Retinal pigment epithelial cell (primary cell): Measurements from ENCODE around the gene SUCO.

Experiments
- DNase-seq: peaks from one replicate; pipeline ENCODE4 v3.0.0-alpha.2; 2010; ENCODE audit warnings: low read depth
- H3K4me3 ChIP-seq: 2 replicates; pipeline ENCODE4 v1.5.1; 2011; ENCODE audit warnings: mild to moderate bottlenecking, low read length, control low read depth, moderate library complexity
- TF ChIP-seq, protein P1 (sequence below): conservative IDR thresholded peaks from 2 replicates; pipeline ENCODE4 v1.5.1; 2011; ENCODE audit warnings: low read depth, low read length, control low read depth, inconsistent platforms

The SUCO gene

DNA sequence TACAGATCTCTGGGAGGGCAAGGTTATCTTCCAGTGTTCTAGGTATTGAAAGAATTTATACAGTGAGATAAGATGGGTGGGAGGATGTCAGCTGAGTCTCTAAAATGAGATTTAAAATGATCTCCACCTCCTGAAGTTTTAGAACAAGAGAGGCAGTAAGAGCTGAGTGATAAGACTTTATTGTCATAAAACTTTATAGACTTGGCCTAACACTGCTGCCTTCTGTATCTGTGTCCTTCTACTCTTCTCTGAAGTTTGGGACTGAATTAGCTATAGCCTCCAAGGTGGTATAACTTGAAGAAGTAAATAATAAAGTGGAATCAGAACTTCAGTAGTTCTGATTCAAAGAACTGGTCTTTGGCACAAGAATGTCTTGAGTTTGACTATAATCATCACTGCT is 48.3 kb downstream of the SUCO start:
- TF ChIP-seq, protein P1, sequence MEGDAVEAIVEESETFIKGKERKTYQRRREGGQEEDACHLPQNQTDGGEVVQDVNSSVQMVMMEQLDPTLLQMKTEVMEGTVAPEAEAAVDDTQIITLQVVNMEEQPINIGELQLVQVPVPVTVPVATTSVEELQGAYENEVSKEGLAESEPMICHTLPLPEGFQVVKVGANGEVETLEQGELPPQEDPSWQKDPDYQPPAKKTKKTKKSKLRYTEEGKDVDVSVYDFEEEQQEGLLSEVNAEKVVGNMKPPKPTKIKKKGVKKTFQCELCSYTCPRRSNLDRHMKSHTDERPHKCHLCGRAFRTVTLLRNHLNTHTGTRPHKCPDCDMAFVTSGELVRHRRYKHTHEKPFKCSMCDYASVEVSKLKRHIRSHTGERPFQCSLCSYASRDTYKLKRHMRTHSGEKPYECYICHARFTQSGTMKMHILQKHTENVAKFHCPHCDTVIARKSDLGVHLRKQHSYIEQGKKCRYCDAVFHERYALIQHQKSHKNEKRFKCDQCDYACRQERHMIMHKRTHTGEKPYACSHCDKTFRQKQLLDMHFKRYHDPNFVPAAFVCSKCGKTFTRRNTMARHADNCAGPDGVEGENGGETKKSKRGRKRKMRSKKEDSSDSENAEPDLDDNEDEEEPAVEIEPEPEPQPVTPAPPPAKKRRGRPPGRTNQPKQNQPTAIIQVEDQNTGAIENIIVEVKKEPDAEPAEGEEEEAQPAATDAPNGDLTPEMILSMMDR, result no peak
- H3K4me3 ChIP-seq, result no peak overlapping the region
- no peak for DNase-seq

DNA sequence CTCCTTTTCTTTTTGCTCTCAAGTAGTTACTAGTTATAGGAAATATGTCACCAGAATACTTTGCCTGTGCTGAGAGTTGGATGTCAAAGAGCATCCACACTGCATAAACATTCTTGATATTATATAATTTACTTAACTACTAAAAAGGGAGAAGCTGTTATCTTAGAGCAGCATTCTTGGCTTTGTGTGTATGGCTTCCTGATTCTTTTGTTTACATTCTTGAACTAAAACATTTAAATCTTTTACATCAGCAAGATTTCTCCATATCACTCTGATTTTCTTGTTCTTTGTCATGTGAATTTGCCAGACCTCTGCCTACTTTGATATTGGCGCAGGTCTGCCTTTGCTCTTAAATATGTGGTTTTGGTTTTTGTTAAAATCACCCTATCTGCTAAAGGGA is 48.8 kb downstream of the SUCO start:
- DNase-seq, result no peak
- TF ChIP-seq, protein P1, result no peak
- no peak overlapping the region for H3K4me3 ChIP-seq

DNA sequence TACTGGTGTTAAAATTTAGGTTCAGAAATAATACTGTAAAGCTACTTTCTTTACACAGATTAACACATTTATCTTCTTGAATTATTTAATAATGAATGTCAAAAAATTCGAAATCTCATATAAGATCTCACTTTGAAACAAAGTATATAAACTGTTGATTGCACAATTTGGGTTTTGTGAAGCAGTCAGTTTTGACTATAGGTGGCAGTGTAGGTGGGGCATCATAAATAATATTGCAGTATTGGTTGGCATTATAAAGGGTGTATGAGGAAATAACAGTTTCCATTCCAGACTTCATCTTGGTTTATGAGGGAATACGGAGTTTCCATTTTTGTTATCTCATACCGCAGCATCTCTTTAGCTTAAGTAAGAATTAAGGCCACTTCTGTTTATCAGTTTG is 49.9 kb downstream of the SUCO start:
- DNase-seq, result no peak
- TF ChIP-seq, protein P1, result peak; percentile 29
- H3K4me3 ChIP-seq, result no peak overlapping the region

DNA sequence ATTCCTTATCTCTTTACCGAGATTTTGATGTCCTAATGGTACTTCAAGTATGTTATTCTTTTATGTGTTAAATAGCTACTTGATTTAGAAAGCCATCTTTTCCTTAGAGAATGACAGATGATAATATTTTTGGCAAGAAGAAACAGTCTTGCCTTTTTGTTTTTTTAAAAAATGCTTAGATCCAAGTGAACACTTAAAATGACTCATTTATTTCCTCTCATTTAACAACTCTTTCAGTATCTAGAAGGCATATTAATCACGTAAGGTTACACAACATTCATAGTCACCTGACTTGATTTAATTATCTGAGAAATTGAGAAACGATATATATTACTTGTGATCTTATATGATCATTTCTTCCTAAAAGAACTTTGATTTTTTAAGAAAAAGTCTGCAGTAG is 52.4 kb downstream of the SUCO start:
- no peak for DNase-seq
- TF ChIP-seq, protein P1, result no peak

DNA sequence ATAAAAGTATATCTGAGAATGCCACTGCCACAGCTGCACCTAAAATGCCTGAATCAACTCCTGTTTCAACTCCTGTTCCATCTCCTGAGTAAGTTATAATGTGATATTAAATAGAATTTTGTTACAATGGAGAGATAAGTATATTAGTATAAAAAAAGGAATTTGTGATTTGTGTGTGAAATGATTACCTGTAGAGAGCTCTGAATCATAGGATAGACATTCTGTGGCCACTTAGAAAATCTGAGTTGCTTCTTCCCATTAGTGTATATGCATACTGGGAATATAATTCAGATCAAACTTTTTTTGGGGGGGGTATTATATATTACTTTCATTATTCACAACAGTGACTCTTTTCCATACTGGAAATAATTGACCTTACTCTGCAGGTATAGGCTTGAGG is 52.9 kb downstream of the SUCO start:
- DNase-seq, result no peak
- TF ChIP-seq, protein P1, result no peak
- no peak overlapping the region for H3K4me3 ChIP-seq

More for the DNA sequence above, 52.4 kb downstream of the SUCO start:
- H3K4me3 ChIP-seq, result no peak overlapping the region

DNA sequence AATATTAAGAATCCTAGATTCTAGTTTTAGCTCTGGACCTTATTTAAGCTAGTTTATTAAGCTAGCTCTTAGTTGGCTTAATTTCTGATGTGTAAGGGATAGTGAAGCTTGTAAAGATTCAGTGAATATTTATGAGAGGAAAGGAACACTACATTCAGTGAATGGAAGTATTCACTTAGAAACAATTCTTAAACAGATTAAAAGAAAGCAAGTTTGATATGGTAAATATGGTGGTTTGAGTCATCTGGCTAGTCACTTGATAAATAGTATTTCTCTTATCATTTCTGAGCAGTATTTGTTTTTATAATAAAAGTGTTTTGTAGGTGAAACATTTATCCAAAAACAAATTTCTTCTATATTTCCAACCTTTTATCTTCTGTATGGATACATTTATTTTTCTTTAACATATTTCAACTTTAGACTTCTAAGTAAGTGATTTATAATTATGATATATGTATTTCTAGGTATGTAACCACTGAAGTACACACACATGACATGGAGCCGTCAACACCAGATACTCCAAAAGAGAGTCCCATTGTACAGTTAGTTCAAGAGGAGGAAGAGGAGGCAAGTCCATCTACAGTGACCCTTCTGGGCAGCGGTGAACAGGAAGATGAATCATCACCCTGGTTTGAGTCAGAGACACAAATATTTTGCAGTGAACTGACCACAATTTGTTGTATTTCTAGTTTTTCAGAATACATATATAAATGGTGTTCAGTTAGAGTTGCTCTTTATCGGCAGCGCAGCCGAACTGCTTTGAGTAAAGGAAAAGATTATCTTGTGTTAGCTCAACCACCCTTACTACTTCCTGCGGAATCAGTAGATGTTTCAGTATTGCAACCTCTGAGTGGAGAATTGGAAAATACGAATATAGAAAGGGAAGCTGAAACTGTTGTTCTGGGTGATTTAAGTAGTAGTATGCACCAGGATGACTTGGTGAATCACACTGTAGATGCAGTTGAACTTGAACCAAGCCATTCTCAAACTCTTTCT is 55.6 kb downstream of the SUCO start:
- no peak overlapping the region for H3K4me3 ChIP-seq
- no peak for DNase-seq

More for the DNA sequence above, 55.6 kb downstream of the SUCO start:
- TF ChIP-seq, protein P1, result no peak
